ENCODE data around the gene OSTM1.

DNA sequence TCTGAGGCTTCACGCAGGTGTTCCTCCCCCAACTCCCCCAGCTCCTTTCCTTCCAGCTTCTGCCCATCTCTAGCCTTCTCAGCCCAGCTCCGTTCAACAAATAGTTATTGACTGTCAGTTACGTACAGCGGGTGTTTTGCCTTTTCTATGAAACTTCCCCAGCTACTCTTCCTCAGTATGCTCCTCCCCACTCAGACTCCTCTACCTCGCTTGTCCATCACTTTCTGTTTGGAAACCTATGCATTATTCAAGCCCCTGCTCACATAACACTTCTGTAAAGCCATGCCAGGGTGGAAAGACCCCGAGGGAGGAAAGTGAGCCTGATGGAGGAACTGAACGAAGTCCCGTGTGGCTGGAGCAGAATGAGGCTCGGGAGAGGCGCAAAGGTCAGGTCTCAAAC, 47.1 kb upstream of the OSTM1 start:
- no peak for TF ChIP-seq POLR2A (IDR thresholded peaks at IDR 0.05)
- TF ChIP-seq, protein P1, sequence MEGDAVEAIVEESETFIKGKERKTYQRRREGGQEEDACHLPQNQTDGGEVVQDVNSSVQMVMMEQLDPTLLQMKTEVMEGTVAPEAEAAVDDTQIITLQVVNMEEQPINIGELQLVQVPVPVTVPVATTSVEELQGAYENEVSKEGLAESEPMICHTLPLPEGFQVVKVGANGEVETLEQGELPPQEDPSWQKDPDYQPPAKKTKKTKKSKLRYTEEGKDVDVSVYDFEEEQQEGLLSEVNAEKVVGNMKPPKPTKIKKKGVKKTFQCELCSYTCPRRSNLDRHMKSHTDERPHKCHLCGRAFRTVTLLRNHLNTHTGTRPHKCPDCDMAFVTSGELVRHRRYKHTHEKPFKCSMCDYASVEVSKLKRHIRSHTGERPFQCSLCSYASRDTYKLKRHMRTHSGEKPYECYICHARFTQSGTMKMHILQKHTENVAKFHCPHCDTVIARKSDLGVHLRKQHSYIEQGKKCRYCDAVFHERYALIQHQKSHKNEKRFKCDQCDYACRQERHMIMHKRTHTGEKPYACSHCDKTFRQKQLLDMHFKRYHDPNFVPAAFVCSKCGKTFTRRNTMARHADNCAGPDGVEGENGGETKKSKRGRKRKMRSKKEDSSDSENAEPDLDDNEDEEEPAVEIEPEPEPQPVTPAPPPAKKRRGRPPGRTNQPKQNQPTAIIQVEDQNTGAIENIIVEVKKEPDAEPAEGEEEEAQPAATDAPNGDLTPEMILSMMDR (IDR thresholded peaks at IDR 0.05): no peak

All from testis (tissue), 2 donors.